ENCODE results near the gene PELO.

GRCh38 chr5:52798938-52799337, 11.2 kb downstream of the PELO start:
- TF ChIP-seq POLR2A (IDR thresholded peaks at IDR 0.05) (no peak), CTCF (IDR thresholded peaks at IDR 0.05) (no peak)
